Peyer's patch (tissue), 4 donors: ENCODE results near the gene C1QTNF7.

Source experiments
- POLR2A ChIP-seq, 2 donors: fragments of 450-650 bp; IDR thresholded peaks; one replicate each; pipeline ENCODE4 v1.5.1; 2017; ENCODE audit warnings: antibody characterized with exemption in 2 of 2, mild to moderate bottlenecking in 2 of 2, moderate library complexity in 2 of 2
- TF ChIP-seq, protein P1 (sequence below), 6 experiments: fragments of 450-650 bp in 4 of 6; fragments of 200-600 bp in 2 of 6; sonication (generic) in 1 of 6; IDR thresholded peaks; one replicate each; pipeline ENCODE4 v1.5.1; 2017 to 2019; ENCODE audit warnings: antibody characterized with exemption in 6 of 6, mild to moderate bottlenecking in 3 of 6, moderate library complexity in 1 of 6

- no peak for TF ChIP-seq POLR2A (IDR thresholded peaks at IDR 0.05)
- TF ChIP-seq, protein P1, sequence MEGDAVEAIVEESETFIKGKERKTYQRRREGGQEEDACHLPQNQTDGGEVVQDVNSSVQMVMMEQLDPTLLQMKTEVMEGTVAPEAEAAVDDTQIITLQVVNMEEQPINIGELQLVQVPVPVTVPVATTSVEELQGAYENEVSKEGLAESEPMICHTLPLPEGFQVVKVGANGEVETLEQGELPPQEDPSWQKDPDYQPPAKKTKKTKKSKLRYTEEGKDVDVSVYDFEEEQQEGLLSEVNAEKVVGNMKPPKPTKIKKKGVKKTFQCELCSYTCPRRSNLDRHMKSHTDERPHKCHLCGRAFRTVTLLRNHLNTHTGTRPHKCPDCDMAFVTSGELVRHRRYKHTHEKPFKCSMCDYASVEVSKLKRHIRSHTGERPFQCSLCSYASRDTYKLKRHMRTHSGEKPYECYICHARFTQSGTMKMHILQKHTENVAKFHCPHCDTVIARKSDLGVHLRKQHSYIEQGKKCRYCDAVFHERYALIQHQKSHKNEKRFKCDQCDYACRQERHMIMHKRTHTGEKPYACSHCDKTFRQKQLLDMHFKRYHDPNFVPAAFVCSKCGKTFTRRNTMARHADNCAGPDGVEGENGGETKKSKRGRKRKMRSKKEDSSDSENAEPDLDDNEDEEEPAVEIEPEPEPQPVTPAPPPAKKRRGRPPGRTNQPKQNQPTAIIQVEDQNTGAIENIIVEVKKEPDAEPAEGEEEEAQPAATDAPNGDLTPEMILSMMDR (IDR thresholded peaks at IDR 0.05): no peak
Measured at GRCh38 chr4:15378493-15378892, 49.3 kb upstream of the C1QTNF7 start.
